Body of pancreas (tissue), 4 donors: ENCODE data around the gene TGFBR3.

ENCODE experiments used
- CTCF ChIP-seq, 7 experiments: fragments of 450-650 bp in 4 of 7; fragments of 200-600 bp in 3 of 7; sonication (generic) in 3 of 7; IDR thresholded peaks; one replicate each; pipeline ENCODE4 v1.5.1; 2016 to 2019; ENCODE audit warnings: antibody characterized with exemption in 7 of 7
- POLR2A ChIP-seq, 3 donors: fragments of 450-650 bp; IDR thresholded peaks; one replicate each; pipeline ENCODE4 v1.6.1; 2016; ENCODE audit warnings: antibody characterized with exemption in 3 of 3, mild to moderate bottlenecking in 2 of 3

- TF ChIP-seq CTCF (IDR thresholded peaks at IDR 0.05) (no peak), POLR2A (IDR thresholded peaks at IDR 0.05) (no peak)
These were observed 165.9 kb downstream of the TGFBR3 start for GRCh38 chr1:91720044-91720443.
